ENCODE results near the gene IFNG. TPM values are rescaled to one million over a fixed set of nuclear protein-coding genes. Genes with fewer than 3 reads are reported as not detected.
"Not testable (repeated sequence)": the region's sequence is repeated elsewhere in the genome, so short reads cannot be mapped to it uniquely, and the experiment has no call there.

Gene IFNG
- total RNA-seq, 1 experiment from 2014 or later, result not detected

GRCh38 chr12:68176257-68176656 is 16.7 kb upstream of the IFNG start:
- Histone ChIP-seq H3K27me3 (ENCODE audit: insufficient read depth, low read depth) (no peaks in the 10 kb centered on the region), H3K9me2 (ENCODE audit: insufficient read depth) (no peaks in the 10 kb centered on the region), H3K4me1 (replicated peaks; ENCODE audit: insufficient read depth) (no peaks in the 10 kb centered on the region), H3K27ac (no peak overlapping the region), H3K36me3 (ENCODE audit: low read depth) (no peaks in the 10 kb centered on the region), H4K20me1 (ENCODE audit: insufficient read depth) (no peaks in the 10 kb centered on the region), H3K4me3 (no peak overlapping the region), H2AFZ (no peak overlapping the region), H3K79me2 (ENCODE audit: low read depth) (no peaks in the 10 kb centered on the region), H3K9me3 (ENCODE audit: insufficient read depth, low read depth) (no peaks in the 10 kb centered on the region), H3K4me2 (no peak overlapping the region), H3F3A (ENCODE audit: insufficient read depth, low read depth) (no peaks in the 10 kb centered on the region)
- TF ChIP-seq, protein P1, sequence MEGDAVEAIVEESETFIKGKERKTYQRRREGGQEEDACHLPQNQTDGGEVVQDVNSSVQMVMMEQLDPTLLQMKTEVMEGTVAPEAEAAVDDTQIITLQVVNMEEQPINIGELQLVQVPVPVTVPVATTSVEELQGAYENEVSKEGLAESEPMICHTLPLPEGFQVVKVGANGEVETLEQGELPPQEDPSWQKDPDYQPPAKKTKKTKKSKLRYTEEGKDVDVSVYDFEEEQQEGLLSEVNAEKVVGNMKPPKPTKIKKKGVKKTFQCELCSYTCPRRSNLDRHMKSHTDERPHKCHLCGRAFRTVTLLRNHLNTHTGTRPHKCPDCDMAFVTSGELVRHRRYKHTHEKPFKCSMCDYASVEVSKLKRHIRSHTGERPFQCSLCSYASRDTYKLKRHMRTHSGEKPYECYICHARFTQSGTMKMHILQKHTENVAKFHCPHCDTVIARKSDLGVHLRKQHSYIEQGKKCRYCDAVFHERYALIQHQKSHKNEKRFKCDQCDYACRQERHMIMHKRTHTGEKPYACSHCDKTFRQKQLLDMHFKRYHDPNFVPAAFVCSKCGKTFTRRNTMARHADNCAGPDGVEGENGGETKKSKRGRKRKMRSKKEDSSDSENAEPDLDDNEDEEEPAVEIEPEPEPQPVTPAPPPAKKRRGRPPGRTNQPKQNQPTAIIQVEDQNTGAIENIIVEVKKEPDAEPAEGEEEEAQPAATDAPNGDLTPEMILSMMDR (conservative IDR thresholded peaks at IDR 0.05), result no peak
- no peak for TF ChIP-seq EZH2 (IDR thresholded peaks at IDR 0.05; ENCODE audit: low read depth)
- BruUV-seq (replicated peaks), result no TSS peak
- ChIA-PET CTCF (no interaction called here), POLR2A (ENCODE audit: unreplicated experiment) (interaction anchor here (0.6 kb wide), 1 partner anchor 1571 kb away, joined by 4 read pairs; no protein-coding TSS in a partner anchor)
- intact Hi-C loops (cut with micrococcal nuclease; ENCODE audit: unreplicated experiment), result no loop called here
- DNase-seq, result no peak

- H3K4me2 ChIP-seq, result no peak overlapping the region
- H3K9me3 ChIP-seq (ENCODE audit: insufficient read depth, low read depth), result no peaks in the 10 kb centered on the region
- BruUV-seq (replicated peaks), result no TSS peak
- H3K4me1 ChIP-seq (replicated peaks; ENCODE audit: insufficient read depth), result no peaks in the 10 kb centered on the region
- H3K79me2 ChIP-seq (ENCODE audit: low read depth), result no peaks in the 10 kb centered on the region
- no peak overlapping the region for H3K27ac ChIP-seq
- intact Hi-C loops (cut with micrococcal nuclease; ENCODE audit: unreplicated experiment), result no loop called here
- no peaks in the 10 kb centered on the region for H3K36me3 ChIP-seq (ENCODE audit: low read depth)
- no peaks in the 10 kb centered on the region for H3K9me2 ChIP-seq (ENCODE audit: insufficient read depth)
- TF ChIP-seq, protein P1 (conservative IDR thresholded peaks at IDR 0.05), result no peak
- TF ChIP-seq EZH2 (IDR thresholded peaks at IDR 0.05; ENCODE audit: low read depth), result no peak
- ChIA-PET CTCF (no interaction called here), POLR2A (ENCODE audit: unreplicated experiment) (interaction anchor here (0.6 kb wide), 1 partner anchor 1572 kb away, joined by 4 read pairs; no protein-coding TSS in a partner anchor)
- no peaks in the 10 kb centered on the region for H3F3A ChIP-seq (ENCODE audit: insufficient read depth, low read depth)
- H4K20me1 ChIP-seq (ENCODE audit: insufficient read depth), result no peaks in the 10 kb centered on the region
- H2AFZ ChIP-seq, result no peak overlapping the region
- DNase-seq, result no peak
- no peaks in the 10 kb centered on the region for H3K27me3 ChIP-seq (ENCODE audit: insufficient read depth, low read depth)
- no peak overlapping the region for H3K4me3 ChIP-seq
Measured at GRCh38 chr12:68175557-68176061, 16.1 kb upstream of the IFNG start.

DNA sequence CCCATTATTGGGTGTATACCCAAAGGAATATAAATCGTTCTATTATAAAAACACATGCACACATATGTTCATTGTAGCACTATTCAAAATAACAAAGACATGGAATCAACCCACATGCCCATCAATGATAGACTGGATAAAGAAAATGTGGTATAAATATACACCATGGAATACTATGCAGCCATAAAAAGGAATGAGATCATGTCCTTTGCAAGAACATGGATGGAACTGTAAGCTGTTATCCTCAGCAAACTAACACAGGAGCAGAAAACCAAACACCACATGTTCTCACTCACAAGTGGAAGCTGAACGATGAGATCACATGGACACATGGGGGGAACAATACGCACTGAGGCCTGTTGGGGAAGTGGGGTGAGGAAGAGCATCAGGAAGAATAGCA is 15.2 kb upstream of the IFNG start:
- DNase-seq; H3K9me3 ChIP-seq (ENCODE audit: insufficient read depth, low read depth); H3F3A ChIP-seq (ENCODE audit: insufficient read depth, low read depth); H3K27ac ChIP-seq; H3K27me3 ChIP-seq (ENCODE audit: insufficient read depth, low read depth); H3K4me1 ChIP-seq (replicated peaks; ENCODE audit: insufficient read depth); H3K79me2 ChIP-seq (ENCODE audit: low read depth); intact Hi-C loops (cut with micrococcal nuclease; ENCODE audit: unreplicated experiment); H2AFZ ChIP-seq; H3K4me2 ChIP-seq; H3K9me2 ChIP-seq (ENCODE audit: insufficient read depth); BruUV-seq (replicated peaks); H3K4me3 ChIP-seq; H4K20me1 ChIP-seq (ENCODE audit: insufficient read depth); CTCF ChIA-PET; H3K36me3 ChIP-seq (ENCODE audit: low read depth); POLR2A ChIA-PET (ENCODE audit: unreplicated experiment): not testable (repeated sequence)

DNA sequence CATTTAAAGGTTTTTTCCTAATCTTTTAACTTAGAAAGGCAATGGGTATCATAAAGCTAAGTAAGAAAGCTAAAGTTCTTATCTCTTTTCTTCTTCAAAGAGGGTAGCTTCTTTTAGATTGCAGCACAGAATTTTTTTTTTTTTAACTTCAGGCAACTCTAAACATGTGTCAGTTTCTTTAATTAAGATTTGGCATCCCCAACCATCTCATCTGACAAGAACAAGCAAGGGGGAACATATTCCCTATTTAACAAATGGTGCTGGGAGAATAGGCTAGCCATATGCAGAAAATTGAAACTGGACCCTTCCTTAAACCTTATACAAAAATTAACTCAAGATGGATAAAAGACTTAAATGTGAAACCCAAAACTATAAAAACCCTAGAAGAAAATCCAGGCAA is 14.3 kb upstream of the IFNG start:
- Histone ChIP-seq H3K4me1 (replicated peaks; ENCODE audit: insufficient read depth) (no peaks in the 10 kb centered on the region), H3K4me3 (no peak overlapping the region), H2AFZ (no peak overlapping the region), H3F3A (ENCODE audit: insufficient read depth, low read depth) (no peaks in the 10 kb centered on the region), H3K27me3 (ENCODE audit: insufficient read depth, low read depth) (no peaks in the 10 kb centered on the region), H3K79me2 (ENCODE audit: low read depth) (no peaks in the 10 kb centered on the region), H3K36me3 (ENCODE audit: low read depth) (no peaks in the 10 kb centered on the region), H3K9me2 (ENCODE audit: insufficient read depth) (no peaks in the 10 kb centered on the region), H3K9me3 (ENCODE audit: insufficient read depth, low read depth) (no peaks in the 10 kb centered on the region), H3K4me2 (no peak overlapping the region), H3K27ac (no peak overlapping the region), H4K20me1 (ENCODE audit: insufficient read depth) (no peaks in the 10 kb centered on the region)
- intact Hi-C loops (cut with micrococcal nuclease; ENCODE audit: unreplicated experiment), result no loop called here
- CTCF ChIA-PET, result no interaction called here
- TF ChIP-seq, protein P1 (conservative IDR thresholded peaks at IDR 0.05), result no peak
- POLR2A ChIA-PET (ENCODE audit: unreplicated experiment), result no interaction called here
- BruUV-seq (replicated peaks), result no TSS peak
- no peak for DNase-seq
